CD4-positive, alpha-beta T cell treated with Interleukin-4 for 4 hours (primary cell): ENCODE data around the gene SAMD3.
"Not testable (repeated sequence)": the region's sequence is repeated elsewhere in the genome, so short reads cannot be mapped to it uniquely, and the experiment has no call there.

Experiments
- DNase-seq: peaks from one replicate; pipeline ENCODE4 v3.0.0-alpha.2; 2020

The SAMD3 gene

DNA sequence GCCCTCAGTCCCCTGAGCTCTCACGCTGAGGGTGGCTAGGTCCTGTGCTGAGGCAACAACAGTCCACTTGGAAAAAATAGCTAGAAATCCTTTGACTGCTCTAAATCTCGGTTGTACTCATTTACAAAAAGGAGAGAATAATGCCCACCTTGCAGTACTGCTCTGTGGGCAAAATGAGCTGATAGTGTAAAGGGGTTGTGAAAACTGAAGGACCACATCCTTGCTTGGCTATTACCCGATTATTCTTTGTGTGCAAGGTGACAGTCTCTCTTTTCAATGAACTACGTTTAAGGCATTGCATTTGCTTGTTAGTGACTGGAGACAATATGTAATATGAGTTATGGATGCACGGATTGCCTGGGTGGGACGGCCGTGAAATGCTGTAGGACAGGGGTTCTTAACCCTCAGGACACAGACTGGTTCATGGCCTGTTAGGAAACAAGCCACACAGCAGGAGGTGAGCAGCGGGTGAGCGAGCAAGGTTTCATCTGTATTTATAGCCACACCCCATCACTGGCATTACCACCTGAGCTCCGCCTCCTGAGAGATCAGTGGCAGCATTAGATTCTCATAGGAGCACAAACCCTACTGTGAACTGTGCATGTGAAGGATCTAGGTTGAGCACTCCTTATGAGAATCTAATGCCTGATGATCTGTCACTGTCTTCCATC is 14.6 kb downstream of the SAMD3 start:
- no peak for DNase-seq

DNA sequence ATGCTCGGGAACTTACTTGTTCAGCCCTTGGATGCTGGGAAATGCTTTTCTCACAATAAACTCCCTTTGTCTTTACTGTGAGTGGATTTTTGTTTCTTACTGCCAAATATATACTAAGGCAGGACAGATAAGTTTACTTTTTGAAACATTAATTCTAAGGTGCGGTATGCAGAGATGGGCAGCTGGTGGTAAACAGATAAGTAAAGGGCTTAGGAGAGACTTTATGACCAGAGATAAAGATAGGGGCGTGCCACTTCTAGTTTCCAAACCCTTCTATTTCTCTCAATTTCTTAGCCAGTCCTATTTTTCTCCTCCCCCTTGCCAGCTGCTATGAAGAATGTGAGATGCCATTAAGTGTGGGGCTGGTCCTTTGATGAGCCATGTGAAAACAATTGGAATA is 16.3 kb downstream of the SAMD3 start:
- DNase-seq, result no peak

DNA sequence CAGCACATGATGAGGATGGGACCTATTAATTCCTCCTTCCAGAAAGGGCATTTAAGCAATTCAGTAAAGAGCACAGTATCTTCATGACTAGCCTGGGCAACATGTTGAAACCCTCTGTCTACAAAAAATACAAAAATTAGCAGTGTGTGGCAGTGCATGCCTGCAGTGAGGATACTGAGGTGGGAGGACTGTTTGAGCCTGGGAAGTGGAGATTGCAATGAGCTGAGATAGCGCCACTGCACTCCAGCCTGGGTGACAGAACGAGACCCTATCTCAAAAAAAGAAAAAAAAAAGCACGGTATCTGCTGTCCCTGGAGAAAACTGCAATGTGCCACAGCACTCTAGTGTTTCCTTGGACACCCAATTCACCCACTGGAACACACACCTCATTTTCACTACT is 18.4 kb downstream of the SAMD3 start:
- DNase-seq, result no peak

DNA sequence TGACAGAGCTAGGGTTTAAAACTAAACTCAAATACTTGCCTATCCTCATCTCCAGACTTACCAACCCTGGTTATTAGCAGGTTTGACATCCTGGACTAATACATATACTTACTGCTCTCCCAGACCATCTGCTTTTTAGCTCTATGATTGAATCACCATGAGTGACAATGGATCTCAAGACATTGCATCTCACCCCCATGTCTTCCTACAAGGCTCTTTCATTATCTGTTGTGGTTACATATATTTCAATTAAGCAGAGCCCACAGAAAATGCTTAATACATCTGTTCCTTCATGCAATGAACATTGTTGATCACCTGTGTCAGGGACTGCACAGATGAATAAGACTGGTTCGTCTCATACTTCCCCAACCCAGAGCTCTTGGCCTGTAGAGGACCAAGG is 19.4 kb downstream of the SAMD3 start:
- no peak for DNase-seq

DNA sequence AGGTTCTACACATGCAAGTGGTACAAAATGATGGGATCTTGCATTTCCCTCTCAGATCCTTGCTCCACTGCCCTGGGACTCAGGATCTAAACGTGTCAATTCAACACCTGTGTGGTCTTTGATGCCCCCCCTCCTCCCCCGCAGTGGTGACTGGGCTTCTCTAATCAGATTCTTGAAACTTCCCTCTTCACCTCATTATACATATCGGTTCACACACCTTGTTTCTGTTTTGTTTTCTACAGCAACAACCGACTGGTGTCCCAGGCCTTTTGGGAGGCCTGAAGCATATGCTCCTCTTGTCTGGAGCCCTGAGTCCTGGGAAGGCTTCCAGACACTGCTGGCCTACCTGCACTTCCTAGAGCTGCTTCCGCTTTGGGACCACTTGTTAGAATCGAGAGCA is 20.0 kb downstream of the SAMD3 start:
- DNase-seq, result no peak

DNA sequence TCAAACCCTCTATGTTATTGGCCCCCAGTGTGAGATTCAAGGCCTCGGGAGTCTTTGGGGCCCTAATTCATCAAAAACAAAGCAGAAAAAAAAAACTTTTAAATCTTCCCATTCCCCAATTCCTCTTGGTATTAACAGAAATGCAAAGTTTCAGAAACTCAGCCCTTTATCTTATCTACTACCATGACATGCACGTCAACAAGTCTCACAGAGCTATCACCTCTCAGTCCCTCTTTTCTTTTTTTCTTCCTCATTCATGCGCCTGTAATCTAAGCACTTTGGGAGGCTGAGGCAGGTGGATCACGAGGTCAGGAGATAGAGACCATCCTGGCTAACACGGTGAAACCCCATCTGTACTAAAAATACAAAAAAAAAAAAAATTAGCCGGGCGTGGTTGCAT is 22.7 kb downstream of the SAMD3 start:
- DNase-seq, result no peak

DNA sequence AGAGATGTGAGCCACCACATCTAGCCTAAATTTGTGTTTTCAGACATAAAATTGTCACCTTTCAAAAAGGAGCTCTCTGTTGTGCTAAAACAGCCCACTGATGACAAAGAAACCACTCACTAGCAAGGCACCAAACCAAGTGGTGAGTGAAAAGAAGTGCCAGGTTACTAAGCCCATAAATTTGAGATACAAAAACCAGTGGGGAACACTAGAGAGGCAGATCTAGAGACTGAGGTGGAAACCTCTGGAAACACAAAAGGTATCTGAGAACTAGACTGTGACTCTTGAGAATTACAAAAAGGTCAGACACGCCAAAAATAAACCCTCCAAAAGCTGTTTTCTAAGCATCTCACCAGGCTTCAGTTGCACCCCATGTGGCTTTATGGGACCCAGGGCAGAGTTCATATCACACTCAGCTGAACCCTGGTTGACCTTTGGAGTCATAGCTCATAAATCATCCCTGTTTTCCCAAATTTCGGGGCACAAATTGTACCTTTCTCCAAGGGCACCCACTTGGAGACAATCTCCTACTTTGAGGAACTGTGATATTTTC is 24.2 kb downstream of the SAMD3 start:
- no peak for DNase-seq

DNA sequence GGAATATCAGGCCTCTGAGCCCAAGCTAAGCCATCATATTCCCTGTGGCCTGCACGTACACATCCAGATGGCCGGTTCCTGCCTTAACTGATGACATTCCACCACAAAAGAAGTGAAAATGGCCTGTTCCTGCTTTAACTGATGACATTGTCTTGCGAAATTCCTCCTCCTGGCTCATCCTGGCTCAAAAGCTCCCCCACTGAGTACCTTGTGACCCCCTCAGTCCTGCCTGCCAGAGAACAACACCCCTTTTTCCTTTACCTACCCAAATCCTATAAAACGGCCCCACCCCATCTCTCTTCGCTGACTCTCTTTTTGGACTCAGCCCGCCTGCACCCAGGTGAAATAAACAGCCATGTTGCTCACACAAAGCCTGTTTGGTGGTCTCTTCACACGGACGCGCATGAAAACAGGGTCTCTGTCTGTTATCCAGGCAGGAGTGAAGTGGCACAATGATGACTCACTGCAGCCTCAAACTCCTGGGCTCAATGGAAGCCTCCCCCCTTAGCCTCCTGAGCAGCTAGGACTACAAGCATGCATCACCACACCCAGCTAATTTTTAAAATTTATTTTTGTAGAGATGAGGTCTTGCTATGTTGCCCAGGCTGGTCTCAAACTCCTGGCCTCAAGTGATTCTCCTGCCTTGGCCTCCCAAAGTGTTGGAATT is 24.8 kb downstream of the SAMD3 start:
- DNase-seq, result not testable (repeated sequence)

DNA sequence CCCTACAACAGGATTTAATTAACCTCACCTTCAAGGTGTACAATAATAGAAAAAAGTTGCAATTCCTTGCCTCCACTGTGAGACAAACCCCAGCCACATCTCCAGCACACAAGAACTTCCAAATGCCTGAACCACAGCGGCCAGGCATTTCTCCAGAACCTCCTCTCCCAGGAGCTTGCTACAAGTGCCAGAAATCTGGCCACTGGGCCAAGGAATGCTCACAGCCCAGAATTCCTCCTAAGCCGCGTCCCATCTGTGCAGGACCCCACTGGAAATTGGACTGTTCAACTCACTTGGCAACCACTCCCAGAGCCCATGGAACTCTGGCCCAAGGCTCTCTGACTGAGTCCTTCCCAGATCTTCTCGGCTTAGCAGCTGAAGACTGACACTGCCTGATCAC is 28.3 kb downstream of the SAMD3 start:
- not testable (repeated sequence) for DNase-seq

DNA sequence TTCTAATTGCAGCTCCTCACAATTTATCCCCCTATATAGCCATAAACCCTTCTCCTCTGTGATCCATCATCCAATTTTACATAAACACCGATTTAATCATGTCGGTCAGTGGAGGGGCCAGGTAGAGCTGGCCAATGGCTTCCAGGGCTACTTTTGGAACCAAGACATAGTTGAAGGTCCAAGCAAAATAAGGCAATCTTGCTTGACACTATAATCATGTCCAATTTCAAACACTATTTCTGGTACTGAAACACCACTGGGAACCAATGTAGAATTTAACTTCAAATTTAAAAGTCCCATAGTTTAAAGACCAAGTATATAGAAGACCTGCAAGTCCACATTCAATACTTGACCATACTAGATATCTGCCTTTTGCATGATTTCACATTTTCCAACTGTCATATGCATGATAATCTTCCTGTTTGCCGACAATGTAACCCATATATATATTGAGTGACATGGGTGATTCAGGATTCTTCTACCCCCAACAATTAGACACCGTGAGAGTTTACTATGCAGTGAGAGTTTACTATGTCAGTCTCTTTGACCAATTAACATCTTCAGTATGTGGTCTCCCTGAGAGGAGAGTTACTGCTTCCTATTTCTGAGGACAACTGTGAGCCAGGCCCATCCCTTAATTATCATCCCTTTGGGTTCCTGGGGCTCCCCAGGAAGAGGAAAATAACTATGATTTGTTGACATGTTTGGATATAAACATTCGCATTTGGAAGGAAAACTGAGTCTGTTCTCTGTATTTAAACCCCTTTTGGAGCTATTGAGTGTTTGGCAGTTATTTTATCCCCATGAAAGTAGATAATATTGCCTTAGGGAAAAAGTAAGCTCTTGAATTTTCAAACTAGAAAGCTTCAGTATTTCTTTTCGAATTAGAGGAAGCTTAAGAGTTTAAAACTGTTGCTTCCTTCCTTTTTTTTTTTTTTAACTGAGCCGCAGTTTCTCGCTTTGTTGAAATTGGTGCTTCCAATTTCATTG is 31.8 kb downstream of the SAMD3 start:
- no peak for DNase-seq

DNA sequence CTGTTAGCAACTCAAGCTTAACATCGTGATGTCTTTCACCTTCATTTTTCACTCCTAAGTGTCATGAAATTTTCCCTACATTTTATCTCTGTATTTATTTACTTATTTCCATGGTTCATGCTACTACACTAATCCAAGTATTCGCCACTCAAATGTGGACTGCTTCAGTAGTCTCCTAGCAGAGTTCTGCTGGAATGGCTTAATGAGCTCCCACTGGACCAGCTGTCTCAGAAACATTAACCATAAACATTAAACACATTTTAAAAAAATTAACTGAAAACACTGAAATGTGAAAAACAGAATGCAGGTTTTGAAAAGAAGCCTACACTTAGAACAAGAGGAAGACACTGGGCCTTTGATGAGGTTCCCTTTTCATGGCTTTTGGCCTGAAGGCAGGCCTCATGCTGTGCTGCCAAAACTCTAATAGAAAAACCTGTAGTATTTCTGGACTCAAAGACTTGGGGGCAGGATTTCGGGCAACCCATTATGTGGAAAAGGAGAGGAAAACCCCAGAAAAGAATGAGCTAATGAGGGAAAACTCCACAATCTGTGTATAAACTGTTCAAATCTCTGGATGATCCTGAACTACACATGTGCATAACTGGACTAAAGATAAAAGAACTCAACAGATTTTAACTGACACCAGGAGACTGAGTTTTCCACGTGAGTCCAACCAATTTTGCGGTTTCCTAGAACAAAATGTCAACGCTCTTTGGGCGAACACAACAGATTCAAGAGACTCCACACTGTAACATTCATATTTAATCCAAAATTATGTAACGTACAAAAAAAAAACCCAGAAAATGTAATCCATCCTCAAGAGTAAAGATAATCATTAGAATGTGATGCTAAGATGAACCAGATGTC is 33.0 kb downstream of the SAMD3 start:
- DNase-seq, result no peak

DNA sequence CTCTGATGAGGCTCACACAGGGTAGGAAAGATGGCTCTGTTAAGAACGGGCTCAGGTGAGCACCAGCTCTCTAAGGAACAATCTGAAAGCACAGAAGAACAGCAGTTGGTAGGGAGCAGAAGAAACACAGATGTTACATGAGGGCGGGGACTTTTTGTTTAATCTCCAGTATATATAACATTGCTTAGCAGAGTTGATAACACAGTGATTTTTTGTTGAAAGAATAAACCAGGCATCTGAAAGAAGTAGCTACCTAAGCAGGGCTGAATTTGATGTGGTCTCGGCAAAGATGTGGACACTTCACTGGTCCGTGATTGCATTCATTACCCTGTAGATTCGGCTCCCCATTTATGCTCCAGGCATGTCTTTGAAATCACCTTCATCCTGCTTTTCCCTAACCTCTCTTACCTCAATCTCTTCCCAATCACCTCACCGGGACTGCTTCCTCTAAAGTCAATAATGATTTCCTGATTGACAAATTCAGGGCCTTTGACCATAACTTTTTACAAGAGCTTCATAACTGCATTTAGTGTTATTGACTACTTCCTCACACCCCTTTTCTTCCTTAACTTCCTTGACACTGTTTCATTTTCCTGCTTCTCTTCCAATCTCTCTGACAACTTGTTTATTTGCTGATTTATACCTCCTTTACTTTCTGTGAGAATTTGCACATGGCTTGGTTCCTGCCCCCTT is 34.4 kb downstream of the SAMD3 start:
- no peak for DNase-seq

DNA sequence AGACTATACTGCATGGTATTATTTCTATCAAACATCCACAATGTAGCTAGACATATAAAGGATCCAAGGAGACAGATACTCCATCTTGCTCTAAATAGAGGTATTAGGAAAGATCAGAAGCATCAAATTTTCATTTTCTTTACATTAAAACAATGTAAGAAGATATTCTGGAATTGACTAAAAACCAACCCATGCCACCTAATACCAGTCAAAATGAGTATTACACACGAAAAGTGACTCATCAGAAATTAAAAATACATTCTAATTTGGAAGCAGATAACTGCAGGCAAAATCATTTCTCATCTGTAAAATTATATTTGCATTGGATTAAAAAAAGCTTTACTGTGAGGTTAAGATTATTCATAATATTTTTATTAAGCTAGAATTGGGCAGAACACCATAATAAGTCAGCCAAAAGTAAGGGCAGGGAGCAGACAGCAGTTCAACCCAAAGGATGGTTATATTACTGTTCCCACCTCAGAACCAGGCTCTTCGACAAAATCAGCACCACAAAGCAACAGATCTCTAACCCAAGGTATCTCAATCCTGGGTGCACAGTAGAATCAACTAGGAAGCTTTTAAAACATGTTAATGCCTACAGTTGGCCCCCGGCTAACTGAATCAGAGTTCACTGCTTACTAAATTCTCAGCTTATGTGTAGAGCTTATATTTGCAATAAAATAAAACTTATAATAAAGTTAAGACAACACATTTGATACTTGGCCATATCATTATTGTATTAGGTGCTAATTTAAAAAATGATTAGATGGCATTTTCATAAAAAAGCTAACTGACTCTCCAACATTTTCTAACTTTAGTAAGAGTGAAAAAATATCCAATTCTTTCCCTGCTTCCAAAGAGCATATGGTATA is 35.2 kb downstream of the SAMD3 start:
- no peak for DNase-seq

DNA sequence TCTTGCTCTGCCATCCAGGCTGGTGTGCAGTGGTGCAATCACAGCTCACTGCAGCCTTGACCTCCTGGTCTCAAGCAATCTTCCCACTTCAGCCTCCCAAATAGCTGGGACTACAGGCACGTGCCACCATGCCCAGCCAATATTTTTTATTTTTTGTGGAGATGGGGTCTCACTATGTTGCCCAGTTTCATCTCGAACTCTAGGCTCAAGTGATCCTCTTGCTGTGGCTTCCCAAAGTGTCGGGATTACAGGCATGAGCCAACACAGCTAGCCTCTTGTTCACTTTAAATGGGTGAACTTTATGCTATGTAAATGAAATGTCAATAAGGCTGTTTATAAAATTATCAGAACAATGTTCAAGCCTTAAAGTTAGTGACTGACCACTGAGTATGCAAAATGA is 37.1 kb downstream of the SAMD3 start:
- no peak for DNase-seq

DNA sequence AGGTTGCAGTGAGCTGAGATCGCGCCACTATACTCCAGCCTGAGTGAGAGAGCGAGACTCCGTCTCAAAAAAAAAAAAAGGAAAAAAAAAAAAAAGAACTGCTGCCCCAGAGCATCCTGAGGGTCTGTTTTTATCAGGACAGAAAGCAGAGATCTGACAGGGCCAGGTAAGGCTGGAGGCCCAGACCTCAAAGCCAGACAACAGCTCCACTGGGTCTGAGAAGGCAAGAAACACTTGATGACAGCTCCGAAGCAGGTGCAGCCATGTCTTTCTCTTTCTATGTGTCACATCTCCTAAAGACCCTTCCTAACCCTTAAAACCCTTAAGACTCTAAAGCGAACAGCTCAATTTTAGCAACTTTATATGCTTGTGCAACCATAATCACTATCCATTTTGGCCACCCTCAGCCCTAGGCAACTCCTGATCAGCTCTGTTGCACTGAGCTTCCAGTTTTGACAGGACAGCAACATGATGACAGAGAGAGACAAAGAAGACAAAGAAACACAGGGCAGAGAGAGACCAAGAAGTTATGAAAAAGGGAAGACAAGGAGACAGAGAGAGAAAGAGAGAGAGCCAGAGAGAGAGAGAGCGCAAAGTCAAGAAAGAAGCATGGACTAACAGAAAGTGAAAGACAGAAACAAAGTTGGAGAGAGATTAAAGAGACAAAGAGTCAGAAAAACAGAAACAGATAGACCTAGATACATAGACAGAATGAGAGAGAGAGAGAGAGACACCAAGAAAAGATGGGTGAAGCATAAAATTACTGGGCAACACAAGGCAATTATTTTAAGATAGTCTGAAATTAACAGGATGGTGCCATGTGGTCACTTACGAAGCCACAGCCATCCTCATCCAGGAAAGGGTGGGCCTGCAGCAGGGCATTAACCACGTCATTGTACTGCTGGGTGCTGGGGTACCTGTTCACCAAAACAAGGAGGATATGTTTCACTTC is 39.2 kb downstream of the SAMD3 start:
- DNase-seq, result peak; percentile 66

DNA sequence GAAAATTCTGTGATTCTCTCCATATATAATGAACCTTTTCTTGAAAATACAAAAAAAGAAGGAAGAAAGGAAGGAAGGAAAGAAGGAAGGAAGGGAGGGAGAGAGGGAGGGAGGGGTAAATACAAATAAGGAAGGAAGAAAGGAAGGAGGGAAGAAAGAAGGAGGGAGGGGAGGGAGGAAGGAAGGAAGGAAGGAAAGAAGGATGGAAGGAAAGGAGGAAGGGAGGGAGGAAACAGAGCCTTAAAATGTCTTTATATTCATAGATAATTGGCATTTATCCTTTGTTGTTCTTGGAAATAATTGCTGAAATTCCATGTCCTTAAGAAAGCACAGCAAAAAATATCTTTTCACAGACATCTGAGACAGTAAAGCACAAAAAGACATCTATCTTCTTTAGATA is 40.3 kb downstream of the SAMD3 start:
- DNase-seq, result no peak

DNA sequence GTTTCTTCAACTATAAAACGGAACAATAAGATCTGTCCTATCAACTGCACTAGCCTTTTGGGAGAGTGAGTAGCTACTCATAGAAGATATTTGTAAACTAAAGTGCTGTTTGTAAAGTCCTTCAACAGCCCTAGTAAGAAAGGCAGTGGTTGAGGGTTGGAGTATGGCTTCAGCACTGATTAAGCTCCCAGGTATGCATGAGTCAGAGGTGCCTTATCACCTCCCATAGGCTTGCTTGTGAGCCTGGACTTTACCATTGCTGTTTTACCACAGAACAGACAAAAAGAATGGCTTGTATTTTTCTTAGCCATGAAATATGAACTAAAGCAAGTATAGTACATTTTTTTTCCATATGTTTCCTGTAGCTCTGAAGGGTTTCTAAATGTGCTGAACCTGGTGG is 44.1 kb downstream of the SAMD3 start:
- DNase-seq, result no peak

DNA sequence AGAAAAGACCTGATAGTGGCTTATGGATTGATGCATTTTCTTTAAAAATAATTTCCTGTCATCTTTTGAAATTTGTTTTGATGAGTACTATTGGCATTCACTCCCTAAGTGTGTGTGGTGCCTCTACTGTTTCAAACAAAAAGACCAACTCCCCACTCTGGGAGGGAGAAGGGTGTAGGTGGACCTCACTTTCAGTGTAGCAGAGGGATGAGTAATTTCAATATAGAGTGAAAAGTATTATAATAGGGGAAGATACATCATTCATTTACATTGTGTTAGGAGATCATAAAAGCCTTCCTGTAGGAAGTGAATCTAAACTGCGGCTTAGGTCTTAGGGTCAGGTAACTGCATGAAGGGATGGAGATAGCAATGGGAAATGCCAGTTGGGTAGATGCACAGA is 46.4 kb downstream of the SAMD3 start:
- DNase-seq, result no peak

DNA sequence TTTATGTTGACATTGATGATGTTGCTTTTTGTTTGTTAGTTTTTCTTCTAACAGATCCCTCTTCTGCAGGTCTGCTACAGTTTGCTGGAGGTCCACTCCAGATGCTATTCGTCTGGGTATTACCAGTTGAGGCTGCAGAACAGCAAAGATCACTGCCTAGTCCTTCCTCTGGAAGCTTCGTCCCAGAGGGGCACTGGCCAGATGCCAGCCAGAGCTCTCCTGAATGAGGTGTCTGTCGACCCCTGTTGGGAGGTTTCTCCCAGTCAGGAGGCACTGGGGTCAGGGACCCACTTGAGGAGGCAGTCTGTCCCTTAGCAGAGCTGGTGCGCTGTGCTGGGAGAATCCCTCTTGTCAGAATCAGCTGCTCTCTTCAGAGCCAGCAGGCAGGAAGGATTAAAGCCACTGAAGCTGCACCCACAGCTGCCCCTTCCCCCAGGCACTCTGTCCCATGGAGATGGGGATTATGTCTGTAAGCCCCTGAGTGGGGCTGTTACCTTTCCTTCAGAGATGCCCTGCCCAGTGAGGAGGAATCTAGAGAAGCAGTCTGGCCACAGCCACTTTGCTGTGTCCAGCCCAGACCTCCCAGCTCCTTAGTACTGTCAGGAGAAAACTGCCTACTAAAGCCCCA is 49.3 kb downstream of the SAMD3 start:
- not testable (repeated sequence) for DNase-seq
